ENCODE data around the gene DMD. TPM values are rescaled to one million over a fixed set of nuclear protein-coding genes. Genes with fewer than 3 reads are reported as not detected.

DMD gene
- polyA plus RNA-seq, 1 donor from 2014 or later = 21.6 TPM

GRCh38 chrX:31323658-31324057, 1887.7 kb downstream of the DMD start:
- Histone ChIP-seq H3K4me2 (ENCODE audit: low read length) (no peak overlapping the region), H3K27ac (ENCODE audit: low read length) (no peak overlapping the region)

DNA sequence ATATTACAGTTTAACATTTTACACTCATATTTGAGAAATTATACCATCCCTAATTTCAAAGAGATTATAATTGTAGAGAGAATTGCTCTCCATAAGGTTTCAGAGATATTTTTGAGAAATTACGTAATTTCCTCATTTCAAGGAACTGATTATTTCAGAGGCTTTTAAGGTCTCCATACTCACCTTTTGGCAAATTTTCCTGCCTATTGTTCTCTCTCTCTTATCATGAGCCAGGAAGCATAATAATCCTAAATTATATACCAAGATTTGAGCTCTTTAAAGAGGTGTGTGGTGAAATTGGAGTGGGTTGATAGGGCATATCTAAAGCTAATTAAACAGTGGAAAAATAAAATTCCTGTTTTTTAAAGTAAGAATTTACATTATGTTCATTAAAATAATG, 1890.6 kb downstream of the DMD start:
- Histone ChIP-seq H3K9me2 (ENCODE audit: insufficient read depth, low read length) (no peaks in the 10 kb centered on the region), H4K20me1 (ENCODE audit: insufficient read depth) (no peaks in the 10 kb centered on the region), H3F3A (ENCODE audit: insufficient read depth, low read length, poor library complexity, severe bottlenecking) (no peaks in the 10 kb centered on the region), H3K79me2 (replicated peaks; ENCODE audit: insufficient read depth, low read length) (no peaks in the 10 kb centered on the region), H3K4me3 (ENCODE audit: low read length) (no peak overlapping the region), H2AFZ (ENCODE audit: low read depth, low read length) (no peak overlapping the region), H3K9me3 (ENCODE audit: low read length) (no peaks in the 10 kb centered on the region), H3K4me2 (ENCODE audit: low read length) (no peak overlapping the region), H3K27me3 (ENCODE audit: insufficient read depth, low read depth, low read length) (no peaks in the 10 kb centered on the region), H3K9ac (ENCODE audit: low read length) (no peak overlapping the region), H3K27ac (ENCODE audit: low read length) (no peak overlapping the region), H3K36me3 (ENCODE audit: insufficient read depth, low read length) (no peaks in the 10 kb centered on the region)
- no peak for TF ChIP-seq TAF1 (IDR thresholded peaks at IDR 0.05; ENCODE audit: low read depth)
- TF ChIP-seq, protein P1, sequence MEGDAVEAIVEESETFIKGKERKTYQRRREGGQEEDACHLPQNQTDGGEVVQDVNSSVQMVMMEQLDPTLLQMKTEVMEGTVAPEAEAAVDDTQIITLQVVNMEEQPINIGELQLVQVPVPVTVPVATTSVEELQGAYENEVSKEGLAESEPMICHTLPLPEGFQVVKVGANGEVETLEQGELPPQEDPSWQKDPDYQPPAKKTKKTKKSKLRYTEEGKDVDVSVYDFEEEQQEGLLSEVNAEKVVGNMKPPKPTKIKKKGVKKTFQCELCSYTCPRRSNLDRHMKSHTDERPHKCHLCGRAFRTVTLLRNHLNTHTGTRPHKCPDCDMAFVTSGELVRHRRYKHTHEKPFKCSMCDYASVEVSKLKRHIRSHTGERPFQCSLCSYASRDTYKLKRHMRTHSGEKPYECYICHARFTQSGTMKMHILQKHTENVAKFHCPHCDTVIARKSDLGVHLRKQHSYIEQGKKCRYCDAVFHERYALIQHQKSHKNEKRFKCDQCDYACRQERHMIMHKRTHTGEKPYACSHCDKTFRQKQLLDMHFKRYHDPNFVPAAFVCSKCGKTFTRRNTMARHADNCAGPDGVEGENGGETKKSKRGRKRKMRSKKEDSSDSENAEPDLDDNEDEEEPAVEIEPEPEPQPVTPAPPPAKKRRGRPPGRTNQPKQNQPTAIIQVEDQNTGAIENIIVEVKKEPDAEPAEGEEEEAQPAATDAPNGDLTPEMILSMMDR (IDR thresholded peaks at IDR 0.05; ENCODE audit: poor library complexity, severe bottlenecking) = no peak
- TF ChIP-seq, protein P2, sequence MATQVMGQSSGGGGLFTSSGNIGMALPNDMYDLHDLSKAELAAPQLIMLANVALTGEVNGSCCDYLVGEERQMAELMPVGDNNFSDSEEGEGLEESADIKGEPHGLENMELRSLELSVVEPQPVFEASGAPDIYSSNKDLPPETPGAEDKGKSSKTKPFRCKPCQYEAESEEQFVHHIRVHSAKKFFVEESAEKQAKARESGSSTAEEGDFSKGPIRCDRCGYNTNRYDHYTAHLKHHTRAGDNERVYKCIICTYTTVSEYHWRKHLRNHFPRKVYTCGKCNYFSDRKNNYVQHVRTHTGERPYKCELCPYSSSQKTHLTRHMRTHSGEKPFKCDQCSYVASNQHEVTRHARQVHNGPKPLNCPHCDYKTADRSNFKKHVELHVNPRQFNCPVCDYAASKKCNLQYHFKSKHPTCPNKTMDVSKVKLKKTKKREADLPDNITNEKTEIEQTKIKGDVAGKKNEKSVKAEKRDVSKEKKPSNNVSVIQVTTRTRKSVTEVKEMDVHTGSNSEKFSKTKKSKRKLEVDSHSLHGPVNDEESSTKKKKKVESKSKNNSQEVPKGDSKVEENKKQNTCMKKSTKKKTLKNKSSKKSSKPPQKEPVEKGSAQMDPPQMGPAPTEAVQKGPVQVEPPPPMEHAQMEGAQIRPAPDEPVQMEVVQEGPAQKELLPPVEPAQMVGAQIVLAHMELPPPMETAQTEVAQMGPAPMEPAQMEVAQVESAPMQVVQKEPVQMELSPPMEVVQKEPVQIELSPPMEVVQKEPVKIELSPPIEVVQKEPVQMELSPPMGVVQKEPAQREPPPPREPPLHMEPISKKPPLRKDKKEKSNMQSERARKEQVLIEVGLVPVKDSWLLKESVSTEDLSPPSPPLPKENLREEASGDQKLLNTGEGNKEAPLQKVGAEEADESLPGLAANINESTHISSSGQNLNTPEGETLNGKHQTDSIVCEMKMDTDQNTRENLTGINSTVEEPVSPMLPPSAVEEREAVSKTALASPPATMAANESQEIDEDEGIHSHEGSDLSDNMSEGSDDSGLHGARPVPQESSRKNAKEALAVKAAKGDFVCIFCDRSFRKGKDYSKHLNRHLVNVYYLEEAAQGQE (IDR thresholded peaks at IDR 0.05; ENCODE audit: borderline replicate concordance) = no peak
- no peak for TF ChIP-seq EP300 (conservative IDR thresholded peaks at IDR 0.05; ENCODE audit: poor library complexity, severe bottlenecking)
- no peak for TF ChIP-seq RAD21 (conservative IDR thresholded peaks at IDR 0.05)
- no peak for TF ChIP-seq SMC3 (conservative IDR thresholded peaks at IDR 0.05; ENCODE audit: poor library complexity)
- TF ChIP-seq MXI1 (conservative IDR thresholded peaks at IDR 0.05; ENCODE audit: poor library complexity, severe bottlenecking) = no peak
- no peak for TF ChIP-seq POLR2AphosphoS5 (IDR thresholded peaks at IDR 0.05)
- no peak for TF ChIP-seq EZH2 (IDR thresholded peaks at IDR 0.05; ENCODE audit: borderline replicate concordance, insufficient read depth, low read length, poor library complexity, severe bottlenecking)

More at GRCh38 chrX:31323658-31324057, 1887.7 kb downstream of the DMD start:
- H2AFZ ChIP-seq (ENCODE audit: low read depth, low read length) = no peak overlapping the region
- TF ChIP-seq SMC3 (conservative IDR thresholded peaks at IDR 0.05; ENCODE audit: poor library complexity) = no peak
- TF ChIP-seq EZH2 (IDR thresholded peaks at IDR 0.05; ENCODE audit: borderline replicate concordance, insufficient read depth, low read length, poor library complexity, severe bottlenecking) = no peak
- TF ChIP-seq RAD21 (conservative IDR thresholded peaks at IDR 0.05) = no peak
- TF ChIP-seq, protein P2 (IDR thresholded peaks at IDR 0.05; ENCODE audit: borderline replicate concordance) = no peak
- TF ChIP-seq, protein P1 (IDR thresholded peaks at IDR 0.05; ENCODE audit: poor library complexity, severe bottlenecking) = no peak
- TF ChIP-seq EP300 (conservative IDR thresholded peaks at IDR 0.05; ENCODE audit: poor library complexity, severe bottlenecking) = no peak
- TF ChIP-seq MXI1 (conservative IDR thresholded peaks at IDR 0.05; ENCODE audit: poor library complexity, severe bottlenecking) = no peak
- TF ChIP-seq POLR2AphosphoS5 (IDR thresholded peaks at IDR 0.05) = no peak
- no peaks in the 10 kb centered on the region for H3K9me2 ChIP-seq (ENCODE audit: insufficient read depth, low read length)
- H3K27me3 ChIP-seq (ENCODE audit: insufficient read depth, low read depth, low read length) = no peaks in the 10 kb centered on the region
- H3K36me3 ChIP-seq (ENCODE audit: insufficient read depth, low read length) = no peaks in the 10 kb centered on the region
- no peaks in the 10 kb centered on the region for H3K9me3 ChIP-seq (ENCODE audit: low read length)
- H4K20me1 ChIP-seq (ENCODE audit: insufficient read depth) = no peaks in the 10 kb centered on the region
- H3F3A ChIP-seq (ENCODE audit: insufficient read depth, low read length, poor library complexity, severe bottlenecking) = no peaks in the 10 kb centered on the region
- H3K79me2 ChIP-seq (replicated peaks; ENCODE audit: insufficient read depth, low read length) = no peaks in the 10 kb centered on the region
- no peak overlapping the region for H3K4me3 ChIP-seq (ENCODE audit: low read length)
- no peak overlapping the region for H3K9ac ChIP-seq (ENCODE audit: low read length)
